Erythroblast (primary cell): ENCODE data around the gene C2orf76.

Source experiments
- DNase-seq, 2 experiments: peaks; one replicate each; lab custom pipeline; 2025; lab: John Stamatoyannopoulos, UW
- GATA1 ChIP-seq: IDR thresholded peaks from 2 replicates; pipeline ENCODE4 v1.6.1; 2011; ENCODE audit warnings: low read depth, mild to moderate bottlenecking, control low read depth, low read length, moderate library complexity
- POLR2A ChIP-seq: IDR thresholded peaks from 2 replicates; pipeline ENCODE4 v1.6.1; 2011; ENCODE audit warnings: mild to moderate bottlenecking, low read length

Gene C2orf76

DNA sequence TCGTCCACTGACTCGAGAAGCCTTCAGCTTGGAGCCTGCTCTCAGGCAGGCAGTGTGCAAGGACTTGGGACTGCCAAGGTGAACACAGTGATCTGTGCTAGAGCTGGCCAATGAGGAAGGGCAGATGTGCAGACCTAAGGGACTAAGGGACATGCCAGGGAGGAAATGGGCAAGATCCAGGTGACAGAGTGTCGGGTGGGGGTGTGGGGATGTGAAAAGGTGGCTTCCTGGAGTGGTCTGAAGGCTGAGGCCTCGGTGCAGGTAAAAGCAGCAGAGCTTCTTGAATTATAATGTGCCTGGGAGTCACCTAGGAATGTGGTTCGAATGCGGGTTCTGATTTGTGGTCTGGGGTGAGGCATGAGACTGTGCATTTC lies 101.0 kb downstream of the C2orf76 start:
- DNase-seq = no peak
- TF ChIP-seq GATA1 = no peak
- no peak for TF ChIP-seq POLR2A

DNA sequence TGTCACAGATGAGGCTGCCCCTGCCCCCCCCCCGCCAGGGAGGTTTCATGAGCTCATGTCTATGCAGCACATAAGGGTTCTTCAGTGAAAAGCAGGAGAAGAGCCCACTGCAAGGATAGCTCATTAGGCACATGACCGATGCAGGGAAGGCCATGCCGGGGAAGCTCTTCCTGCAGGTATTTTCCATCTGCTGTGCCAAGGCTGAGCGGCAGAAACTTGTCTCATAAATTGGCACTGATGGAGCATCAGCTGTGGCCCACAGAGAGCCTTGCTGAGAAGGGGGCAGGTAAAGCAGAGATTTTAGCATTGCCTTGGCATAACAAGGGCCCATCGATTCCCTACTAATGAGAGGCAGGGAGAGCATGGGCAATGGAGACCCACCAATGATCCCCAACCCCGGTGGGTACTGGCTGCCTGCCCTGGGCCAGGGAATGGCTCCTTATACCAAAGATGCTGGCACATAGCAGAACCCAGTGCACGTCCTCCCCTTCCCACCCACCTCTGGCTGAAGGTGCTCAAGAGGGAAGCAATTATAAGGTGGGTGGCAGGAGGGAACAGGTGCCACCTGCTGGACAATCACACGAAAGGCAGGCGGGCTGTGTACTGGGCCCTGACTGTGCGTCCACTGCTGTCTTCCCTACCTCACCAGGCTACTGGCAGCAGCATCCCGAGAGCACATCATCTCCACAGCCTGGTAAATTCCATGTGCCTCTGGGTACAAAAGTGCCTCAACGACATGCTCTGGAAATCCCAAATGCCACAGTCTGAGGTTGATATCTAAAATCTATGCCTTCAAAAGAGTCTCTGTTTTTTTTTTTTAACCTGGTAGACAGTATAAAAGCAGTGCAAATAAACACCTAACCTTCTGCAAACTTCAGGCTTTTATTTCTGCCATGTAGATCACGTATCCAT lies 101.6 kb downstream of the C2orf76 start:
- TF ChIP-seq GATA1 (no peak), POLR2A (no peak)
- peak; percentile 44 to 65 for DNase-seq

DNA sequence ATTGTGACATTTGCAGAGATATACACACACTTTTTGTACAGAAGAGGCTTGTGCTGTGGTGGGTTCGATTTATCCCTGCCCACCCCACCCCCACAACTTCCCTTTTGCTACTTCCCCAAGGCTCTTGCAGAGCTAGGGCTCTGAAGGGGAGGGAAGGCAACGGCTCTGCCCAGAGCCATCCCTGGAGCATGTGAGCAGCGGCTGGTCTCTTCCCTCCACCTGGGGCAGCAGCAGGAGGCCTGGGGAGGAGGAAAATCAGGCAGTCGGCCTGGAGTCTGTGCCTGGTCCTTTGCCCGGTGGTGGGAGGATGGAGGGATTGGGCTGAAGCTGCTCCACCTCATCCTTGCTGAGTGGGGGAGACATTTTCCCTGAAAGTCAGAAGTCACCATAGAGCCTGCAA lies 103.0 kb downstream of the C2orf76 start:
- DNase-seq = no peak
- TF ChIP-seq GATA1 (no peak), POLR2A (no peak)

DNA sequence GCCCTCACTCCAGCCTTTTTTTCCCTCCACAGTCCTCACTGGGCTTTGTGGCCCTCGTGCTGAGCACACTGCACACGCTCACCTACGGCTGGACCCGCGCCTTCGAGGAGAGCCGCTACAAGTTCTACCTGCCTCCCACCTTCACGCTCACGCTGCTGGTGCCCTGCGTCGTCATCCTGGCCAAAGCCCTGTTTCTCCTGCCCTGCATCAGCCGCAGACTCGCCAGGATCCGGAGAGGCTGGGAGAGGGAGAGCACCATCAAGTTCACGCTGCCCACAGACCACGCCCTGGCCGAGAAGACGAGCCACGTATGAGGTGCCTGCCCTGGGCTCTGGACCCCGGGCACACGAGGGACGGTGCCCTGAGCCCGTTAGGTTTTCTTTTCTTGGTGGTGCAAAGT lies 103.6 kb downstream of the C2orf76 start:
- DNase-seq = no peak
- no peak for TF ChIP-seq GATA1
- TF ChIP-seq POLR2A = no peak

DNA sequence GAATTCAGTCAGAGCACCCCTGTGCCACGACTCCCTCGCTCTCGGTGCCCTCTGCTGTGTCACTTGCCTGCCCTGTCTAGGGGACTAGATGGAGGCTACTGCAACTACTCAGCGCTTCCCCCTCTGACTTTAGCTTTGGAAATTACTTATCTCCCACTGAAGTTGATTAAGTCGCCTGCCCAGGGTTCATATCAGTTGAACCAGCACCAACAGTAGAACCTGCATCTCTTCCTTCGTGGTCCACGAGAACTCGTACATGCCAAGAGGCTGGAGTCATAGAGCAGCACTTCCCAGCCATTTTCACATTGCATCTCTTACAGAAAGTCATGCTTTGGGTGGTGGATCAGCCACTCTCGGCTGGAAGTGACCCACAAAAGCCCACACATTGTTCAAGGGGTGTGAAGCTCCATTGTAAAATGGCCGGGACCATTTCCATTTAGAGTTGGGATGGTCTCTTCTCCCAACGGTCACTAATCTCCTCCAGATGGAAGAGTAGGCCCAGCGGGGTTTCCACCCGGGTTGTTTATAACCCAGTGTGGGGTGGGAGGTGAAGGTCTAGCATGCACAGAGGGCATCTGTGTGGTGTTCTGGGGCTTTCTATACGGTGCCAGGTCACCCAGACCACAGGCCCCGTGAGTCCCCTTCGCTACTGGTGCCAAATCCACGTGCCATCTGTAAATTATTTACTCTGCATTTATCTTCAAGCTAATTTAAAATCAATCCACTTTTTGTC lies 105.0 kb downstream of the C2orf76 start:
- peak; percentile 18 to 46 for DNase-seq
- TF ChIP-seq GATA1 (no peak), POLR2A (no peak)

DNA sequence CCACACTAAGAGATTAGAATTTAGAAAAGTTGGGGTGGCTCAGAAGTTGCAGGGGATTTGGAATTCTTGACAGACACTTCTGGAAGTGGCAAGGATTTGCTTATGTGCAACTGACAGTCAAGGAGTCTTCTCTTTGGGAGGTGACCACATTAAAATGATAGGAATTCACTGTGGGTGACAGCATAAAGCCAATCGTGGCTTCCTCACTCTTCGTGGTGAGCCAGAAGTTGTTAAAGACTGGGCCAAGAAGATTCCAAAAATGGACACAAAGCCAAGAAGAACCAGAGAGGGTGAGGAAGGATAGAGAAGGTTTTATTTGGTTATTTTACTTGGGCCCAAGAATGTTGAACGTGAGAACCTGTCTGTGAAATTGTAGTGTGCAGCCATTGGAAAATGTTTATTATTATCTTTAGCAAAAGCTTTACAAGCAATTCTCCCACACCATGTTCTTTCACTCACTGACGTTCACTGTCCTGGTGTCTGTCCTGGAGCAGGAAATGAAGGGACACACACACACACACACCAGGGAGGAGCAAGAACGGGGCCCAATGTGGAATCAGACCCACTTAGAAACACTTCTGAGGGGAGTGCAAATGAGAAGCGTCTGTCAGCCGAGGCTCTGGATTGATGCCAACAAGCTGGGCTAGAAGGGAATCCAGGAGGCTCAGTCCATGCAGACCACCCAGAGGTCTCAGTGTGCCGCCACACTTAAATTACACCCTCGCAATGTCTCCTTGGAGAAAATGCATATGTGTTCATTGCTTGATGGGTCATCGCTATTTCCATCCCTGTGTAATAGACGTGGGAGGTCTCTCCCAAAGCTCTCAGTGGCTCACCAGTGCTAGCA lies 105.8 kb downstream of the C2orf76 start:
- TF ChIP-seq POLR2A (no peak), GATA1 (no peak)
- no peak for DNase-seq

DNA sequence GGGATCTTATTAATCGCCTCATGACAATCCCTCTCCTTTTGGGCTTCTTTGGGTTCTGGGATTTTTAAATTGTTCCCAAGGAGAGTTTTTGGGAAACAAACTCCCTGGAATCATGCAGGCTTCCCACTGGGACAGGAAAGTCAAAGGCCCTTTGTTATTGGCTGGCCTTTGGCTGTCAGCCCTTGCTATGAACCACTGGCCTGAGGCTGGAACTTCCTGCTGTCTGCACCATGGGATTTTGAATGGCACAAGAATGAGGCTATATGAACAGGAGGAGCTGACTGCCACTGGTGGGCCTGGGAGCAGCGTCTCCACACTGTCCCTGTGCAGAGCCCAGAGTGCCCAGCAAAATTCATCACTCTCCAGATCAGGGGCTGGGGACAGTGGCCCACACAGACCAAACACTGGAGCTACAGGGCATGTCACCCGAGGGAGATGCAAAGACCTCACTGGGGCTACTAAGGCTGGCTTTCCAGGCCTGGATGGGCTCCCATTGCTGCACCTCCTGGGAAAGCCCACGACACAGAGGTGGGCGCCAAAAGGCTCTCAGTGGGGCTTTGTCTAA lies 107.3 kb downstream of the C2orf76 start:
- TF ChIP-seq POLR2A (no peak), GATA1 (no peak)
- DNase-seq = no peak

DNA sequence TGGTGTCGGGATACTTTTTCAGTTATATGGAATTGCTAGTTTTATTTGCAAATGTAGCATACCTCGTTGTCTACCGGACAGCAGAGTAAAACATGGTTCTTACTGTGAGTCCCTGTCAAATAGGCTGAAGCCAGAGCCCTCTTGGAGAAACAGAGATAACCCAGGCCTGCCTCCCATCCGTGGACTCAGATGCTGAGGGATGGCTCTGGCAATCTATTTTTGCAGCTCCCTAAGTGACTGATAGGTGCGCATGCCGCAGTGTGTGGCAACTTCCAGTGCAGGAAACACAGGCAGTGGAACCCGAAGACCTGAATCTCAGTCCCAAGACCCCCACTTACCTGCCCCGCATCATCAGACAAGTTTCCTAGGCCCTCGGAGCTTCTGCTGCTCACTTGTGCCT lies 109.4 kb downstream of the C2orf76 start:
- no peak for DNase-seq
- TF ChIP-seq POLR2A = no peak
- TF ChIP-seq GATA1 = no peak

DNA sequence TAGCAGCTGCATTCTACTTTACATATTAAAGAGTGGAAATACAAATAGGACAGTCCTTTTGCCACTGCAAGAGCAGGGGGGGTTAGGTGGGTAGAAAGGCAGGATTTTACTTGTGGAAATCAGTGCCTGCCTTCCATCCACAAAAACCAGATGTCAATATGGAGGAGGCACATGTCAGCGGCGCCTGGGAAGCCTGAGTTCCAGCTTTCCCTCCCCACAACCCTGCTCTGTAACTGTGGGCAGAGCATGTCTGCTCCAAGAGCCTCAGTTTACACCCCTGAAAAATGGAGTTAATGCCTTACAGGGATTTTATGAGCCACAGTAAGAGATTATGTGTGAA lies 110.1 kb downstream of the C2orf76 start:
- no peak for TF ChIP-seq GATA1
- no peak for TF ChIP-seq POLR2A
- DNase-seq = no peak

DNA sequence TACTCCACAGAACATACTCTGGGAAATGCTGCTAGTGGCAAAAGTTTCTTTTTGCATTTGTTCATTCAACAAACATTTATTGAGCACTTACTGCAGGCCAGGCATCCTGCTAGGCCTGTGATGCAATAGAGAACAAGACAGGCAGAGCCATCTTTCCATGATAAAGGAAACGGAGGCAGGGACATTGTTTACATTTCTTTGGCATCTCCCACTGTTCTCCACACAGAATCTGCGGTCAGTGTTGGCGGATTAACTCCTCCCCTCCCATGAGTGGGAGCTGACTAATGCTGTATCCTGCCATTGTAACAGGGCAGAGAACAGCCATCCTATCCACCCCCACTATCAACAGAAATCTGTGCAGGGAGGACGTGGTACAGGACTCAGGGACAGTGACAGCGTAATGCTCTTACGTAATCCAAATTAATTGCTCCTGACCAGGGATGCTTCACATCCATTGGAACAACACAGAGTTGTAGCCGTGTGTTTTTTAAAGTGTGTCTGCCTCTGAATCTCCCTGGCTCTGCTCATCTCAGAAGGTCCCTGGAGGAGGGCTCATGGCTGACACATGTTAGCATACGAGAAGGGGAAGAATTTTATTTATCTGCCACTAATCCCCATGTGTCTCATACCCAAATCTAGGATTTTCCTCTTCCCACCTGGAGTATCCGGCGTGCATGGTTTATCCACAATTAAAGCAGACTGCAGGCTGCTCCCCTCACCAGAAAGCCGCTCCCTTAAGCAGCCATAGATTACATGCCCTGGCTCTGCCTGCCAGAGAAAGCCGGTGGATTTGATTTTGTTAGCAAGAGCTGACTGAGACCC lies 110.7 kb downstream of the C2orf76 start:
- no peak for TF ChIP-seq POLR2A
- no peak for TF ChIP-seq GATA1
- DNase-seq = no peak

DNA sequence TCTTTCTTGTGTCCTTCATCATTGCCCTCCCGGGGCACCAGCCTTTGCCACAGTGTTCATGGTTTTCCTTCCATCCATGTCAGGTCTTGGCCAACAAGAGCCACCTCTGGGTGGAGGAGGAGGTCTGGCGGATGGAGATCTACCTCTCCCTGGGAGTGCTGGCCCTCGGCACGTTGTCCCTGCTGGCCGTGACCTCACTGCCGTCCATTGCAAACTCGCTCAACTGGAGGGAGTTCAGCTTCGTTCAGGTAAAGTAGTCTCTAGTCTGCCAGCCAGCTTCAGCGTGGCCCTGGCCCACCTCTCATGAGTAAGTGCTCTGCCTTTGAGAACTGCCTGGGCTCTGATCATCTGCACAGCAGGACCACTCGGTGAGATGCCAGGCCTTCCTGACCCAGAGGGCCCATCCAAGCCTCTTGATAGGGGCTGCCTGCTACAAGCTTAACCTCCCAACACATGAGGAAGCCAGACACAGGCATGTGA lies 112.0 kb downstream of the C2orf76 start:
- no peak for DNase-seq
- no peak for TF ChIP-seq GATA1
- no peak for TF ChIP-seq POLR2A

DNA sequence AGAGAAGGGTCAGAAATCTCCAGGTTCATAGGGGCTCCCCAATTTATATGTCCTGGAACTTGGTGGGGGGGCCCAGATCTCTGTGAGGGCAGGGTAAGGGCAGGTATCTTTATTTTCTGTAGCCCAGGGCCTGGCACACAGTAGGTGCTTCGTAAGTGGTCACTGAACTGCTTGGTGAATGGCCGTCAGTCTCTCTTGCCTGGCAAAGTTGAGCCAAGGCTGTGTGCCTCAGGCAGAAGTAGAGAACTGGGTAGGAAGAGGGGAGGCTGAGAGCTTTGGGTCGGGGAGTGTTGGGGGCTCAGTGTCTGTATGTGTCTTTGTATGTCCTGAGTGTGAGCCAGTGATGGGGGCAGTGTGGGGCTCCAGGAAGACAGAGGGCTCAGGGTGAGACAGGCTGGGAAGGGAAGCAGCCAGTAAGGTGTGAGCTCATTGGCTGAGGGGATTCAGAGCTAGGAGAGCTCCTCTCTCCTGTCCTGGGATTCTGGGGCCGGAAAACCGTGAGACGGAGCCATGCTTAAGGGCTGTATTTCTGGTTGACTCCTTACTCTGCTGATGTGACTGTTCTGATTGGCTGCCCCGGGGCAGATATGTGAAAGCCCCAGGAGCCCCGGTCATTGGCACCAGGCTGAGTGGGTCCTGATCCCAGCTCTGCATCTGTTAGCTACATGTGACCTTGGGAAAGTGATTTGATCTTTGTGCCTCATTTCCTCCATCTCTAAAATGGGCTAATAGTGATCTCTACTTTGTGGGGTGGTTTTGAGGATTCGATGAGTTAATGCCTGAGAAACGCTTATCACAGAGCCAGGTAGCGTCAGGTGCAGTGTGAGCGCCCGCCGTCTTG lies 112.7 kb downstream of the C2orf76 start:
- no peak for TF ChIP-seq GATA1
- no peak for TF ChIP-seq POLR2A

More for the DNA sequence above, 112.7 kb downstream of the C2orf76 start:
- no peak for DNase-seq
